ENCODE results near the gene JUN. TPM values are rescaled to one million over a fixed set of nuclear protein-coding genes. Genes with fewer than 3 reads are reported as not detected.
A peak's percentile ranks its signal among the peaks of the same experiment; 100 is the strongest.

Gene JUN
- 14.2 and 15.7 TPM in 2 replicates for total RNA-seq (2021)
- long read RNA-seq, transcript JUN-201 (1 exons, 3,540 nt): major isoform, 178 of 179 reads
- long read RNA-seq, partial matches to known transcripts: 0 of 179 reads
- long read RNA-seq, other reads (novel, unspliced or antisense): 1 of 179 reads

DNA sequence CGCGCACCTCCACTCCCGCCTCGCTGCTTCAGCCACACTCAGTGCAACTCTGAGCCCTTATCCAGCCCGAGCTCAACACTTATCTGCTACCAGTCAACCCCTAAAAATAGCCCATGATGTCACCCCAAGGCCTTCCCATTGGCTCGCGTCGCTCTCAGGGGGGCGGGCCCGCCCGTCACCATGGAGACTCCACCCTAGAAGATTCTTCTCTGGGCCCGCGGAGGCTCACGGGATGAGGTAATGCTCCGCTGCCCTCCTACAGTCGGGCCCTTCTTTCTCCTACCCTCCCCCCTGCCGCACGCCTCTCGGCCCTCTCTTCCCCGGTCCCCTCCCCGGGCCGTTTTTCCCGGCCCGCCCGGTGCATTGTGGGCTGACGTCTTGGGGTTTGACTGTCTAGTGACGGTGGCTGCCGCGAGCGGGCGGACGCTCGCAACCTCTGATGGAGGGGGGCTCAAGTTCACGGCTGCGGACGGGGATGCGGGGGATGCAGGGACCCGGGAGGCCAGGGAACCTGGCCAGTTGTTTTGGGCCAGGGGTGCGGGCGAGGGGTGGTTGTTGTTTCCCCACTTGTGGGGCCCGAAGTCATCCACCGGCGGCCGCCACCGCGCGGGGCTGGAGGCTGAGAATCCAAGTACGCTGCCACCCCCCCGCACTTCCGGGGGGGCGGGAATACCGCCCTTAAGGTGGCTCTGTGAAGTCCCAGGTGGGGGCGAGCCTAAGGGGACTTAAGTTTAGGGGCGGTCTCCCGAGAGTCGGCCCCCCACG is at the start of gene JUN:
JUN (minus strand) TSS at position 55 of the 765 bp plus-strand sequence. CDS start 977 bp downstream, outside the sequence.
- Histone ChIP-seq H2BK15ac (ENCODE audit: low read depth, low read length) (no peak within 1 kb of the TSS), H4K20me1 (ENCODE audit: control insufficient read depth, insufficient read depth, insufficient read length) (no peaks in the 10 kb centered on the region), H3K9ac (ENCODE audit: extremely low read depth, insufficient read length, low read length) (peak within 1 kb of the TSS; percentile 81), H3K79me2 (ENCODE audit: insufficient read depth, low read length) (no peaks in the 10 kb centered on the region; the same call in 1 of the 2 replicates), H3K27me3 (ENCODE audit: insufficient read depth, low read length) (peaks cover 15% of the 10 kb centered on the region; the same call in 1 of the 2 replicates), H3K4ac (ENCODE audit: low read depth, low read length) (no peak within 1 kb of the TSS; the same call in 1 of the 2 replicates), H4K8ac (replicated peaks; ENCODE audit: insufficient read length, low read depth, low read length) (no peak within 1 kb of the TSS), H3K4me1 (ENCODE audit: insufficient read depth, low read length) (peaks cover 5% of the 10 kb centered on the region; the same call in 1 of the 2 replicates), H2BK20ac (ENCODE audit: low read depth, low read length, poor library complexity, severe bottlenecking) (no peak within 1 kb of the TSS), H3T11ph (ENCODE audit: low read length) (peak within 1 kb of the TSS; percentile 37), H2BK12ac (ENCODE audit: insufficient read length, low read depth, low read length) (peak within 1 kb of the TSS; percentile 41), H2AK5ac (ENCODE audit: insufficient read length, low read length) (no peak within 1 kb of the TSS), H3K27ac (ENCODE audit: insufficient read length, low read depth, low read length) (no peak within 1 kb of the TSS), H2AFZ (ENCODE audit: low read length) (no peak within 1 kb of the TSS), H3K14ac (ENCODE audit: insufficient read depth, low read length) (peak within 1 kb of the TSS; percentile 85), H3K23ac (ENCODE audit: insufficient read length, low read depth, low read length) (no peak within 1 kb of the TSS), H2BK120ac (ENCODE audit: low read depth, low read length, poor library complexity, severe bottlenecking) (peak within 1 kb of the TSS; percentile 79), H2BK5ac (ENCODE audit: insufficient read length, low read length) (no peak within 1 kb of the TSS), H3K56ac (ENCODE audit: insufficient read length, low read depth, low read length) (no peak within 1 kb of the TSS), H3K4me2 (ENCODE audit: insufficient read depth, insufficient read length, low read length) (peak within 1 kb of the TSS; percentile 96), H3K9me3 (ENCODE audit: control insufficient read depth, low read depth, low read length) (no peaks in the 10 kb centered on the region), H3K79me1 (ENCODE audit: insufficient read depth, low read depth, low read length, poor library complexity, severe bottlenecking) (no peaks in the 10 kb centered on the region), H3K18ac (ENCODE audit: insufficient read length, low read depth, low read length) (peak within 1 kb of the TSS; percentile 74), H4K91ac (ENCODE audit: insufficient read length, low read depth, low read length) (no peak within 1 kb of the TSS), H3K23me2 (ENCODE audit: insufficient read length, low read depth, low read length, poor library complexity, severe bottlenecking) (peaks cover 32% of the 10 kb centered on the region), H4K5ac (ENCODE audit: insufficient read length, low read depth, low read length) (no peak within 1 kb of the TSS)
- Mint-ChIP-seq H3K27me3 (ENCODE audit: low read depth) (peaks cover 35% of the 10 kb centered on the region), H3K27ac (peak within 1 kb of the TSS; percentile 89 to 98 (median 95); a peak in 6 of 7 replicates), H3K36me3 (ENCODE audit: insufficient read depth in 1 of 3, low read depth in 3 of 3) (peaks cover 0 to 9% (median 6%) of the 10 kb centered on the region in 3 experiments; a peak in 4 of 7 replicates), H3K9me3 (peaks cover 8 to 10% of the 10 kb centered on the region in 2 experiments; a peak in 3 of 5 replicates), H3K4me3 (peak within 1 kb of the TSS; percentile 83 to 91), H3K4me1 (peaks cover 18 to 26% of the 10 kb centered on the region in 2 experiments)
- WGBS (ENCODE audit: extremely low coverage, insufficient read length, low lambda C conversion rate): no CpG with 5 or more reads among the region's 57 CpGs
- TF ChIP-seq, protein P1, sequence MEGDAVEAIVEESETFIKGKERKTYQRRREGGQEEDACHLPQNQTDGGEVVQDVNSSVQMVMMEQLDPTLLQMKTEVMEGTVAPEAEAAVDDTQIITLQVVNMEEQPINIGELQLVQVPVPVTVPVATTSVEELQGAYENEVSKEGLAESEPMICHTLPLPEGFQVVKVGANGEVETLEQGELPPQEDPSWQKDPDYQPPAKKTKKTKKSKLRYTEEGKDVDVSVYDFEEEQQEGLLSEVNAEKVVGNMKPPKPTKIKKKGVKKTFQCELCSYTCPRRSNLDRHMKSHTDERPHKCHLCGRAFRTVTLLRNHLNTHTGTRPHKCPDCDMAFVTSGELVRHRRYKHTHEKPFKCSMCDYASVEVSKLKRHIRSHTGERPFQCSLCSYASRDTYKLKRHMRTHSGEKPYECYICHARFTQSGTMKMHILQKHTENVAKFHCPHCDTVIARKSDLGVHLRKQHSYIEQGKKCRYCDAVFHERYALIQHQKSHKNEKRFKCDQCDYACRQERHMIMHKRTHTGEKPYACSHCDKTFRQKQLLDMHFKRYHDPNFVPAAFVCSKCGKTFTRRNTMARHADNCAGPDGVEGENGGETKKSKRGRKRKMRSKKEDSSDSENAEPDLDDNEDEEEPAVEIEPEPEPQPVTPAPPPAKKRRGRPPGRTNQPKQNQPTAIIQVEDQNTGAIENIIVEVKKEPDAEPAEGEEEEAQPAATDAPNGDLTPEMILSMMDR (conservative IDR thresholded peaks at IDR 0.05): no peak
- DNase-seq: peak; percentile 99

Data from H9 (cell line).